Activated CD8-positive, alpha-beta T cell treated with anti-CD3 and anti-CD28 coated beads for 36 hours (primary cell): Measurements from ENCODE around the gene ANKRD22. TPM values are rescaled to one million over a fixed set of nuclear protein-coding genes. Genes with fewer than 3 reads are reported as not detected.

ENCODE experiments used
- ATAC-seq: fragments of 200-7000 bp; cut with Tn5 transposase; one replicate; pipeline ENCODE4 v1.10.0; 2021; ENCODE audit warnings: mild to moderate bottlenecking, moderate library complexity
- CTCF ChIA-PET: fragments of 350-600 bp; sonication (Branson Sonifier 250); formaldehyde crosslinking; loops from one replicate; lab custom pipeline; 2021; ENCODE audit warnings: antibody characterized with exemption; lab: Charles Lee
- POLR2A ChIA-PET: fragments of 350-600 bp; sonication (Branson Sonifier 250); formaldehyde crosslinking; loops from one replicate; lab custom pipeline; 2021; ENCODE audit warnings: antibody characterized with exemption; lab: Charles Lee
- DNase-seq: peaks from one replicate; pipeline ENCODE4 v3.0.0-alpha.2; 2020
- H3K27ac Mint-ChIP-seq: one replicate; pipeline ENCODE4 v1.8.0; 2021; ENCODE audit warnings: mild to moderate bottlenecking, mixed read lengths
- H3K27me3 Mint-ChIP-seq: one replicate; pipeline ENCODE4 v1.8.0; 2021; ENCODE audit warnings: mixed read lengths
- H3K36me3 Mint-ChIP-seq: one replicate; pipeline ENCODE4 v1.8.0; 2021; ENCODE audit warnings: low read depth, mixed read lengths
- H3K4me1 Mint-ChIP-seq: one replicate; pipeline ENCODE4 v1.8.0; 2021; ENCODE audit warnings: low read depth, mixed read lengths
- H3K4me3 Mint-ChIP-seq: one replicate; pipeline ENCODE4 v1.8.0; 2021; ENCODE audit warnings: mild to moderate bottlenecking, moderate library complexity, mixed read lengths
- H3K9me3 Mint-ChIP-seq: one replicate; pipeline ENCODE4 v1.8.0; 2021; ENCODE audit warnings: mixed read lengths
- intact Hi-C: fragments of 100-400 bp; cut with micrococcal nuclease; formaldehyde crosslinking; loops from one replicate; pipeline ENCODE4 v1.10.0; 2022
- total RNA-seq, 2 experiments: library from RNA; stranded (reverse); gene quantifications; one replicate each; pipeline ENCODE4 v1.2.3, GENCODE V29; 2021
- TF ChIP-seq, protein P1 (sequence below): fragments of 200-600 bp; IDR thresholded peaks from one replicate; pipeline ENCODE4 v1.8.0; 2022; ENCODE audit warnings: antibody characterized with exemption, mild to moderate bottlenecking

Gene ANKRD22
- total RNA-seq, 2 experiments from 2014 or later = not detected

DNA sequence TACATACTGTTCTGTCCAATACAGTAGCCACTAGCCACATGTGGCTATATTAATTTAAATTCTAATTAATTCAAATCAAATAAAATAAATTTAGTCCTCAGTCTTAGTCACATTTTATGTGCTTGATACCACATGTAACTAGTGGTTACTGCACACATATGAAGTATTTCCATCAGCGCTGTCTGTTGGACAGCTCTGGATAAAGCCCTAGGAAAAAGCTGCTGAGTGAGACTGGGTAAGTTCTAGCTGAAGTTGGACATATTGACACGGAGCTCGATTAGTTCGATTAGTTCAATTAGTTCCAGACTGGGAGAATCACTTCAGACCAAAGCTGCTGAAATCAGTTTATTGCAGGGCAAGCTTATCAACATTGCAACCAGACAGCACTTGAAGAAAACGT is 64.2 kb downstream of the ANKRD22 start:
- no peak for ATAC-seq
- Mint-ChIP-seq H3K4me1 (peaks cover 12% of the 10 kb centered on the region), H3K9me3 (no peaks in the 10 kb centered on the region), H3K36me3 (no peaks in the 10 kb centered on the region), H3K27me3 (no peaks in the 10 kb centered on the region), H3K4me3 (no peak overlapping the region), H3K27ac (no peak overlapping the region)
- CTCF ChIA-PET = interaction anchor here (1.3 kb wide), 1 partner anchor 100 kb away, joined by 6 read pairs; no protein-coding TSS in a partner anchor
- DNase-seq = no peak
- TF ChIP-seq, protein P1, sequence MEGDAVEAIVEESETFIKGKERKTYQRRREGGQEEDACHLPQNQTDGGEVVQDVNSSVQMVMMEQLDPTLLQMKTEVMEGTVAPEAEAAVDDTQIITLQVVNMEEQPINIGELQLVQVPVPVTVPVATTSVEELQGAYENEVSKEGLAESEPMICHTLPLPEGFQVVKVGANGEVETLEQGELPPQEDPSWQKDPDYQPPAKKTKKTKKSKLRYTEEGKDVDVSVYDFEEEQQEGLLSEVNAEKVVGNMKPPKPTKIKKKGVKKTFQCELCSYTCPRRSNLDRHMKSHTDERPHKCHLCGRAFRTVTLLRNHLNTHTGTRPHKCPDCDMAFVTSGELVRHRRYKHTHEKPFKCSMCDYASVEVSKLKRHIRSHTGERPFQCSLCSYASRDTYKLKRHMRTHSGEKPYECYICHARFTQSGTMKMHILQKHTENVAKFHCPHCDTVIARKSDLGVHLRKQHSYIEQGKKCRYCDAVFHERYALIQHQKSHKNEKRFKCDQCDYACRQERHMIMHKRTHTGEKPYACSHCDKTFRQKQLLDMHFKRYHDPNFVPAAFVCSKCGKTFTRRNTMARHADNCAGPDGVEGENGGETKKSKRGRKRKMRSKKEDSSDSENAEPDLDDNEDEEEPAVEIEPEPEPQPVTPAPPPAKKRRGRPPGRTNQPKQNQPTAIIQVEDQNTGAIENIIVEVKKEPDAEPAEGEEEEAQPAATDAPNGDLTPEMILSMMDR = no peak
- POLR2A ChIA-PET = interaction anchor here (0.7 to 1.0 kb wide), 2 partner anchors 21 kb away, joined by 3 read pairs; no protein-coding TSS in a partner anchor
- intact Hi-C loops = no loop called here

DNA sequence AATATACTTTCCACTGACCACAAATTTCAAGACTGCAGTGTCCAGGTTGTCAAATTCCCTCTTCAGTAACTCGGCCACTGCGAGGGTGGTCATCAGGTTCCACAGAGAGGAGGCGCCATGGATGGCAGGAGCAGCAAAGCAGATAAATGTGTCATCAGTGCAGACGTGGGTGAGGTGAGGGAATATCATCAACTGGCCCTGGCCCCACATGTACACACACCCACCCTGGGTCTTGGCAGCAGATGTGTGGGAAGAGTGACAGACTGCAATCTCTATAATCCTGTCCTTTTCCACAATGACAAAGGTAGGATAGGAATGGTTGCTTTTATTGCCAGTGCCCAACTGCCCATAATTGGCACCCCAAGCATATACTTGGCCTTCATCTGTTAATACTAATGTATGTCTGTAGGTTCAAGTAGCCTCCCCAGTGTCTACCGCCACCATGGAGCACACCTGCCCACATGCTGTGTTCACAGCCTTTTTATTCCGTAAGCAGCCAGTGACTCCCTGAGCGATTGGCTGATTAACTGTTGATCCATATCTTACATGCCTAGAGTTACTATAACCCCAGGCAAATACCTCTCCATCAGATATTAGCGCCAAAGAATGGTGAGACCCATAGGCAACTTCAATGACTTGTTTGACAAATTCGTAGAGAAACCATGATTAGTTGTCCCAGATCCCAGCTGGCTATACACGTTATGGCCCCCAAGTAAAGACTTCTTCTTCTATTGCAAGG is 65.4 kb downstream of the ANKRD22 start:
- intact Hi-C loops = no loop called here
- CTCF ChIA-PET = no interaction called here
- H3K27me3 Mint-ChIP-seq = peaks cover 1% of the 10 kb centered on the region
- no peak overlapping the region for H3K27ac Mint-ChIP-seq
- no peak for ATAC-seq
- H3K36me3 Mint-ChIP-seq = no peaks in the 10 kb centered on the region
- TF ChIP-seq, protein P1 = no peak
- POLR2A ChIA-PET = no interaction called here
- peaks cover 3% of the 10 kb centered on the region for H3K4me1 Mint-ChIP-seq
- H3K4me3 Mint-ChIP-seq = no peak overlapping the region
- DNase-seq = no peak
- H3K9me3 Mint-ChIP-seq = no peaks in the 10 kb centered on the region

DNA sequence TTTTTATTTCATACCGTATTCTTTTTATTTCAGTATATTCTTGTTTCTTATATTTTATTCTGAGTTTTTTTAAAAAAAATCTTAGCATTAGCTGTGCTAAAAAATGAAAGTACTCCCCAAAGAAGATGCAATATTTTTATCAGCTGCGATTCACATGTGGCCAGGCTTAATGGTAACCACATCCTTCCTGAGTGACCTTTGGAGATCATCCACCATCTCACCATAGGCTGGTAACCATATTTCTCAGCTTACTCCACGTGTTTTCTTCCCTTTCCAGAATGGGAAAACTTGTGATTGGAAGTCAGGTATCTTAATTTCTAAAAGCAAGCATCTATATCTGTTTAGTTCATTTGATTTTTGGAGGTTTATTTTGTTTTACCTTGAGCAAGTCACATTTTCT is 67.9 kb downstream of the ANKRD22 start:
- ChIA-PET POLR2A (no interaction called here), CTCF (no interaction called here)
- intact Hi-C loops = no loop called here
- DNase-seq = no peak
- peaks cover 3% of the 10 kb centered on the region for H3K4me1 Mint-ChIP-seq
- no peaks in the 10 kb centered on the region for H3K36me3 Mint-ChIP-seq
- peaks cover 1% of the 10 kb centered on the region for H3K27me3 Mint-ChIP-seq
- no peak for ATAC-seq
- H3K27ac Mint-ChIP-seq = no peak overlapping the region
- H3K4me3 Mint-ChIP-seq = no peak overlapping the region
- no peaks in the 10 kb centered on the region for H3K9me3 Mint-ChIP-seq
- TF ChIP-seq, protein P1 = no peak

DNA sequence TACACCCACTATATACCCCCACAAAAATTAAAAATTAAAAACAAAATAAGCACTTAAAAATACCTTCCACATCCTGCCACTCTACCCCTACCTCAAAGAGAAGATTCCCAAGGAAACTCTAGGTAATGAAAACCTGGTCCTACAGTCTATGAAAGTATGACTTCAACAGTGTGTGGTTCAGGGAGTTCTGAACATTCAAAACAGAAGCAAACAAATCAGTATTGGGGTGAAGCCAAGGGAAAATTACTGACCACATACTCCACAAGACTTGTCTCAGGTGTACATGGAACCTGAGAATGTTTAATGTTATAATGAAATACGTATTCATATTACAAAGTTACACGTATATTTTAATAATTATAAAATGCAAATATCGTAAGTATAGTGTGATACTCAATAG is 69.4 kb downstream of the ANKRD22 start:
- Mint-ChIP-seq H3K27ac (no peak overlapping the region), H3K9me3 (no peaks in the 10 kb centered on the region), H3K27me3 (peaks cover 1% of the 10 kb centered on the region), H3K4me3 (no peak overlapping the region), H3K4me1 (peaks cover 3% of the 10 kb centered on the region), H3K36me3 (no peaks in the 10 kb centered on the region)
- DNase-seq = no peak
- POLR2A ChIA-PET = no interaction called here
- CTCF ChIA-PET = no interaction called here
- no peak for ATAC-seq
- intact Hi-C loops = no loop called here
- TF ChIP-seq, protein P1 = no peak

DNA sequence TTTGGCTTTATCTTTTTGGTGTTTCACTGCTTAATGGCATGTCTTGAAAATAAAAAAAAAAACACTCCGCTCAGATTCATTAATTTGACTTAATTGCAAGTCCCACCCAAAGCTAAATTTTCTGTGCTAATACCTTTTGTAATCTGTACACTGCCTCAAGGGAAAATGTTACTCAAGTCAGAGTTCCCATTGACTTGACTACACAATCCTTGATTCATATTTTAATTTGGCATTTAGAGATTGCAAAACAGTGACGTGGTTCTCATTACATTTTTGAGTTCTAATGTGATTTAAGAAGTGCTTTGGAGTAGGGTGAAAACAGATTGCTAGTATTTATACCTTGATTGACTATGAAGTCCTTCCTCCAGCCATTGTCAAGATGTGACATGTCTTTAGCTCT is 70.4 kb downstream of the ANKRD22 start:
- ATAC-seq = no peak
- DNase-seq = no peak
- H3K9me3 Mint-ChIP-seq = no peaks in the 10 kb centered on the region
- ChIA-PET CTCF (interaction anchor here (0.7 to 1.7 kb wide), 3 partner anchors 28 to 1025 kb away, joined by 3 to 4 read pairs (median 4); no protein-coding TSS in a partner anchor), POLR2A (no interaction called here)
- H3K4me1 Mint-ChIP-seq = peaks cover 3% of the 10 kb centered on the region
- H3K27ac Mint-ChIP-seq = no peak overlapping the region
- TF ChIP-seq, protein P1 = no peak
- H3K4me3 Mint-ChIP-seq = no peak overlapping the region
- H3K36me3 Mint-ChIP-seq = no peaks in the 10 kb centered on the region
- intact Hi-C loops = no loop called here
- peaks cover 1% of the 10 kb centered on the region for H3K27me3 Mint-ChIP-seq

Other genes with a start within 250 kb of the ANKRD22 start
- not detected for gene LIPF, start 187.4 kb downstream of the ANKRD22 start, total RNA-seq
- not detected for gene LIPK, start 145.6 kb downstream of the ANKRD22 start, total RNA-seq
- not detected for gene LIPN, start 91.8 kb downstream of the ANKRD22 start, total RNA-seq
- gene LIPM, start 49.1 kb downstream of the ANKRD22 start, total RNA-seq = not detected
- 10 to 100 TPM; 71.1 to 76.5 TPM for gene STAMBPL1, start 28.4 kb upstream of the ANKRD22 start, total RNA-seq
- 10 to 100 TPM; 13.3 to 14.9 TPM for gene ACTA2, start 100.9 kb upstream of the ANKRD22 start, total RNA-seq
- gene FAS, start 139.0 kb upstream of the ANKRD22 start, total RNA-seq = 10 to 100 TPM; 48.6 to 49.0 TPM